HepG2 (cell line): ENCODE results near the gene PLXNA4. TPM values are rescaled to one million over a fixed set of nuclear protein-coding genes. Genes with fewer than 3 reads are reported as not detected.

Experiments
- ATAC-seq: fragments of 200-7000 bp; cut with Tn5 transposase; 3 replicates; pipeline ENCODE4 v1.9.1; 2020; ENCODE audit warnings: mild to moderate bottlenecking, moderate library complexity
- BruUV-seq: library from RNA; stranded (reverse); fragments of 400-500 nt; replicated peaks from 2 replicates; lab custom pipeline; 2021; lab: Mats Ljungman, UMichigan
- CTCF ChIA-PET: fragments of 300-600 bp; formaldehyde crosslinking; extraction: SDS; loops from one replicate; lab custom pipeline; 2021; ENCODE audit warnings: low total read pairs, inconsistent platforms, low intra/inter-chr PET ratio; lab: Yijun Ruan, JAX
- POLR2A ChIA-PET: fragments of 350-600 bp; sonication (Branson Sonifier 250); formaldehyde crosslinking; loops from one replicate; lab custom pipeline; 2020; ENCODE audit warnings: antibody characterized with exemption, inconsistent platforms; lab: Yijun Ruan, JAX
- DNase-seq: peaks from one replicate; pipeline ENCODE4 v3.0.0-alpha.2; 2015; ENCODE audit warnings: low spot score
- FAIRE-seq: peaks from 3 replicates; lab custom pipeline; 2011; peaks lifted over from hg19 to GRCh38; lab: Jason Lieb, UNC
- H2AFZ ChIP-seq: one replicate; pipeline ENCODE4 v1.6.1; 2011; ENCODE audit warnings: low read length, inconsistent platforms
- H3K27ac ChIP-seq: fragments of 300-600 bp; 3 replicates; pipeline ENCODE4 v1.8.0; 2011; ENCODE audit warnings: mixed run types, mild to moderate bottlenecking, mixed read lengths, low read length, inconsistent platforms; ENCODE audit not compliant: insufficient read depth; ENCODE audit errors: extremely low read length
- H3K27me3 ChIP-seq, 2 experiments: fragments of 200-600 bp in 1 of 2; 2 replicates in 1 of 2; 3 replicates in 1 of 2; pipeline versions ENCODE4 v1.6.0 to v1.8.0; 2011; ENCODE audit warnings: low read length in 2 of 2, mild to moderate bottlenecking in 2 of 2, moderate library complexity in 2 of 2, inconsistent platforms in 1 of 2; ENCODE audit not compliant: insufficient read depth in 2 of 2, control insufficient read depth in 1 of 2
- H3K36me3 ChIP-seq, 2 experiments: fragments of 200-600 bp in 1 of 2; replicated peaks in 1 of 2; 2 replicates in 1 of 2; 3 replicates in 1 of 2; pipeline versions ENCODE4 v1.5.1 to v1.8.0; 2011; ENCODE audit warnings: low read length in 2 of 2, inconsistent platforms in 1 of 2; ENCODE audit not compliant: insufficient read depth in 2 of 2, control insufficient read depth in 1 of 2
- H3K4me1 ChIP-seq: 2 replicates; pipeline ENCODE4 v1.5.1; 2012; ENCODE audit warnings: low read length, inconsistent platforms; ENCODE audit not compliant: insufficient read depth
- H3K4me2 ChIP-seq: 2 replicates; pipeline ENCODE4 v1.6.0; 2011; ENCODE audit warnings: low read depth, low read length, inconsistent platforms
- H3K4me3 ChIP-seq, 3 experiments: fragments of 200-600 bp in 1 of 3; sonication (generic), shearing (Covaris generic) in 1 of 3; replicated peaks in 1 of 3; 2 replicates each; pipeline ENCODE4 v1.5.1; 2011 to 2016; ENCODE audit warnings: low read length in 3 of 3, inconsistent platforms in 2 of 3, low read depth in 2 of 3, mild to moderate bottlenecking in 2 of 3, control low read depth in 1 of 3, mixed read lengths in 1 of 3; ENCODE audit not compliant: insufficient read depth in 1 of 3
- H3K79me2 ChIP-seq: one replicate; pipeline ENCODE4 v1.6.1; 2011; ENCODE audit warnings: low read length, inconsistent platforms; ENCODE audit not compliant: insufficient read depth
- H3K9ac ChIP-seq: 2 replicates; pipeline ENCODE4 v1.6.0; 2011; ENCODE audit warnings: mild to moderate bottlenecking, low read depth, low read length, inconsistent platforms; ENCODE audit not compliant: insufficient read depth
- H3K9me3 ChIP-seq: 2 replicates; pipeline ENCODE4 v1.5.1; 2012; ENCODE audit warnings: mild to moderate bottlenecking, low read length
- H4K20me1 ChIP-seq: 2 replicates; pipeline ENCODE4 v1.6.0; 2011; ENCODE audit warnings: inconsistent platforms, mild to moderate bottlenecking, low read length, moderate library complexity; ENCODE audit not compliant: insufficient read depth
- BHLHE40 ChIP-seq: IDR thresholded peaks from 2 replicates; pipeline ENCODE4 v1.6.1; 2011; ENCODE audit warnings: low read length, improper control_type of control experiment
- GATA4 ChIP-seq: sonication (generic); IDR thresholded peaks from 2 replicates; pipeline ENCODE4 v1.6.1; 2016; ENCODE audit warnings: antibody characterized with exemption, low read depth, borderline replicate concordance
- HMG20B ChIP-seq: conservative IDR thresholded peaks from 2 replicates; pipeline ENCODE4 v1.6.1; 2016; ENCODE audit warnings: missing genetic modification reagents, missing compliant biosample characterization
- LCORL ChIP-seq, 2 experiments: fragments of 450-650 bp in 1 of 2; sonication (generic) in 1 of 2; formaldehyde crosslinking in 1 of 2; IDR thresholded peaks; 2 replicates each; pipeline versions ENCODE4 v1.5.0 to v1.6.1; 2017 to 2020; ENCODE audit warnings: antibody characterized with exemption in 1 of 2, missing genetic modification reagents in 1 of 2
- MBD4 ChIP-seq: IDR thresholded peaks from 2 replicates; pipeline ENCODE4 v1.6.1; 2012; ENCODE audit warnings: low read length, inconsistent platforms, borderline replicate concordance
- NONO ChIP-seq, 2 experiments: fragments of 450-650 bp in 1 of 2; sonication (generic) in 1 of 2; formaldehyde crosslinking in 1 of 2; IDR thresholded peaks in 1 of 2; conservative IDR thresholded peaks in 1 of 2; 2 replicates each; pipeline versions ENCODE4 v1.6.1 to v1.8.0; 2017 to 2022; ENCODE audit warnings: mild to moderate bottlenecking in 1 of 2, missing genetic modification reagents in 1 of 2, moderate library complexity in 1 of 2
- PHF8 ChIP-seq: sonication (generic); formaldehyde crosslinking; IDR thresholded peaks from 2 replicates; pipeline ENCODE4 v1.5.0; 2020; ENCODE audit warnings: missing genetic modification reagents
- POLR2A ChIP-seq, 2 experiments: IDR thresholded peaks; 2 replicates each; pipeline ENCODE4 v1.6.1; 2011; ENCODE audit warnings: low read depth in 2 of 2, low read length in 2 of 2, mild to moderate bottlenecking in 1 of 2, moderate library complexity in 1 of 2; ENCODE audit not compliant: insufficient read depth in 1 of 2
- SALL1 ChIP-seq: sonication (generic); formaldehyde crosslinking; IDR thresholded peaks from 2 replicates; pipeline ENCODE4 v1.8.0; 2022; ENCODE audit warnings: mild to moderate bottlenecking, missing genetic modification reagents
- SIN3B ChIP-seq: fragments of 150-350 bp; IDR thresholded peaks from 2 replicates; pipeline ENCODE4 v1.6.1; 2014; ENCODE audit warnings: low read length
- YEATS4 ChIP-seq: sonication (generic); formaldehyde crosslinking; IDR thresholded peaks from 2 replicates; pipeline ENCODE4 v1.4.0; 2020; ENCODE audit warnings: missing genetic modification reagents, borderline replicate concordance
- ZBTB21 ChIP-seq: sonication (generic); formaldehyde crosslinking; IDR thresholded peaks from 2 replicates; pipeline ENCODE4 v1.4.0; 2020; ENCODE audit warnings: missing genetic modification reagents
- ZBTB38 ChIP-seq: sonication (generic); formaldehyde crosslinking; IDR thresholded peaks from 2 replicates; pipeline ENCODE4 v1.5.1; 2020; ENCODE audit warnings: mild to moderate bottlenecking, missing genetic modification reagents
- ZNF619 ChIP-seq: sonication (generic); formaldehyde crosslinking; IDR thresholded peaks from 2 replicates; pipeline ENCODE4 v1.4.0; 2020; ENCODE audit warnings: mild to moderate bottlenecking, missing genetic modification reagents
- ZNF839 ChIP-seq: sonication (generic); formaldehyde crosslinking; IDR thresholded peaks from 2 replicates; pipeline ENCODE4 v1.4.0; 2020; ENCODE audit warnings: missing genetic modification reagents, mild to moderate bottlenecking, borderline replicate concordance
- ZSCAN29 ChIP-seq: sonication (generic); formaldehyde crosslinking; conservative IDR thresholded peaks from 2 replicates; pipeline ENCODE4 v1.4.0; 2020; ENCODE audit warnings: mild to moderate bottlenecking, missing genetic modification reagents
- WGBS: methylation state at CpG from one replicate; pipeline ENCODE4 v1.1.6; 2017; ENCODE audit warnings: low lambda C conversion rate; 5-methylcytosine and 5-hydroxymethylcytosine counted together
- in situ Hi-C: cut with HindIII; loops from 2 replicates; pipeline ENCODE4 v1.10.0; 2017; ENCODE audit warnings: low pct_unique_long_range_greater_than_20kb; ENCODE audit not compliant: extremely low pct_ligation_motif_present
- intact Hi-C: fragments of 100-400 bp; cut with micrococcal nuclease; formaldehyde crosslinking; loops from one replicate; pipeline ENCODE4 v1.10.0; 2022; ENCODE audit not compliant: unreplicated experiment
- polyA plus RNA-seq, 8 experiments: library from polyadenylated mRNA; depleted of rRNA in 3 of 8; stranded (reverse) in 7 of 8; unstranded in 1 of 8; fragments of >200 nt; fragmentation: Illumina TruSeq in 4 of 8; extraction: Trizol in 4 of 8; gene quantifications; 2 replicates each; pipeline versions ENCODE4 v1.2.1 to v1.2.3, GENCODE V29; 2011 to 2016; ENCODE audit warnings: low read depth in 4 of 8, missing spikeins in 1 of 8, mixed read lengths in 1 of 8; ENCODE audit not compliant: insufficient read depth in 1 of 8
- total RNA-seq, 5 experiments: library from RNA; depleted of rRNA; stranded (reverse); fragments of >200 nt; fragmentation: Illumina TruSeq; extraction: Trizol; gene quantifications; 2 replicates each; pipeline ENCODE4 v1.2.3, GENCODE V29; 2016; ENCODE audit warnings: low read depth in 1 of 5
- TF ChIP-seq, protein P1 (sequence below): sonication (generic); formaldehyde crosslinking; IDR thresholded peaks from 2 replicates; pipeline ENCODE4 v1.8.1; 2023; ENCODE audit warnings: missing genetic modification reagents, inconsistent platforms, borderline replicate concordance

Gene PLXNA4
- total and polyA plus RNA-seq, 2 of the 13 experiments (the other 11 are each of a cell fraction or from before 2014, with no cell fraction given), result 0.01 to 0.04 TPM

DNA sequence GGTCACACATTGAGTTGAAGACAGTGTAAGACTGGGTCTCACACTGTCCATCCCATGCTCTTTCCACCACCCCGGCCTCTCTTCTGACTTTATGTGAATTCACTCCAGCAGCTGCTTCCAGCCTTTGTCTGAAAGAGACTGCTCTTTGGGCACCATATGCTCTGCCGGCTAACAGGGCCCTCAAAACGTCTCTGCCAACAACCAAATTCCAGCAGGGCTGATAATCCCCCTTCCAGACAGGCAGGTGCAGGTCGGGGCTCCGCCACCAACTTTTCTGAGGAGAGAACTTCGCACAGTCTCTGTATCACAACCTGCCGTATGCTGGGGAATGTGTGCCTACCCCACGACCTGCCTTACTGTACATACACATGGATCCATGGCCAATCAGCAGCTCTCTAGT lies 64.3 kb downstream of the PLXNA4 start:
- no peak overlapping the region for H3K27ac ChIP-seq
- intact Hi-C loops (no loop called here), in situ Hi-C loops (no loop called here)
- H3K36me3 ChIP-seq, result no peaks in the 10 kb centered on the region
- H3K9ac ChIP-seq, result no peak overlapping the region
- no TSS peak for BruUV-seq
- WGBS, result 5% methylated on average over 8 of the region's 8 CpGs
- no peaks in the 10 kb centered on the region for H3K4me1 ChIP-seq
- no peak for ATAC-seq
- no peaks in the 10 kb centered on the region for H3K79me2 ChIP-seq
- H3K4me3 ChIP-seq, result no peak overlapping the region
- ChIA-PET CTCF (no interaction called here), POLR2A (no interaction called here)
- H2AFZ ChIP-seq, result no peak overlapping the region
- FAIRE-seq, result no peak
- H3K4me2 ChIP-seq, result no peak overlapping the region
- no peaks in the 10 kb centered on the region for H4K20me1 ChIP-seq
- peaks cover 0 to 15% of the 10 kb centered on the region in 2 experiments; a peak in 3 of 5 replicates for H3K27me3 ChIP-seq
- no peaks in the 10 kb centered on the region for H3K9me3 ChIP-seq
- TF ChIP-seq BHLHE40, result no peak
- no peak for TF ChIP-seq PHF8 (CRISPR knock-in tag)
- no peak for TF ChIP-seq ZBTB21 (CRISPR knock-in tag)
- no peak for TF ChIP-seq YEATS4 (CRISPR knock-in tag)
- no peak for TF ChIP-seq HMG20B
- TF ChIP-seq NONO (IDR thresholded peaks at IDR 0.05), result no peak
- no peak for TF ChIP-seq NONO (CRISPR knock-in tag; conservative IDR thresholded peaks at IDR 0.05)
- TF ChIP-seq ZSCAN29 (CRISPR knock-in tag), result no peak
- TF ChIP-seq SIN3B, result no peak
- no peak for DNase-seq

- no TSS peak for BruUV-seq
- CTCF ChIA-PET, result no interaction called here
- 0% methylated on average over 3 of the region's 3 CpGs for WGBS
Measured at GRCh38 chr7:132511387-132511786, 64.9 kb downstream of the PLXNA4 start.

More at GRCh38 chr7:132511387-132511786, 64.9 kb downstream of the PLXNA4 start:
- in situ Hi-C loops, result no loop called here
- no peak overlapping the region for H3K27ac ChIP-seq
- H3K79me2 ChIP-seq, result no peaks in the 10 kb centered on the region
- POLR2A ChIA-PET, result no interaction called here
- intact Hi-C loops, result no loop called here
- H3K36me3 ChIP-seq, result no peaks in the 10 kb centered on the region
- no peak for TF ChIP-seq POLR2A (IDR thresholded peaks at IDR 0.05; ENCODE audit: insufficient read depth in 1 of 2, low read depth in 2 of 2, low read length in 2 of 2)
- TF ChIP-seq ZBTB38 (CRISPR knock-in tag), result no peak
- TF ChIP-seq ZNF619 (CRISPR knock-in tag), result no peak
- TF ChIP-seq ZNF839 (CRISPR knock-in tag), result no peak
- TF ChIP-seq SALL1 (CRISPR knock-in tag), result no peak
- TF ChIP-seq, protein P1, sequence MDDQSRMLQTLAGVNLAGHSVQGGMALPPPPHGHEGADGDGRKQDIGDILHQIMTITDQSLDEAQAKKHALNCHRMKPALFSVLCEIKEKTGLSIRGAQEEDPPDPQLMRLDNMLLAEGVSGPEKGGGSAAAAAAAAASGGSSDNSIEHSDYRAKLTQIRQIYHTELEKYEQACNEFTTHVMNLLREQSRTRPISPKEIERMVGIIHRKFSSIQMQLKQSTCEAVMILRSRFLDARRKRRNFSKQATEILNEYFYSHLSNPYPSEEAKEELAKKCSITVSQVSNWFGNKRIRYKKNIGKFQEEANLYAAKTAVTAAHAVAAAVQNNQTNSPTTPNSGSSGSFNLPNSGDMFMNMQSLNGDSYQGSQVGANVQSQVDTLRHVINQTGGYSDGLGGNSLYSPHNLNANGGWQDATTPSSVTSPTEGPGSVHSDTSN (CRISPR knock-in tag), result no peak
- TF ChIP-seq LCORL (IDR thresholded peaks at IDR 0.05), result no peak
- no peak for TF ChIP-seq LCORL (CRISPR knock-in tag; IDR thresholded peaks at IDR 0.05)
- no peak for TF ChIP-seq MBD4
- TF ChIP-seq GATA4, result no peak
- DNase-seq (no peak), FAIRE-seq (no peak), ATAC-seq (no peak)
- H3K4me2 ChIP-seq, result no peak overlapping the region
- no peak overlapping the region for H3K9ac ChIP-seq
- H2AFZ ChIP-seq, result no peak overlapping the region
- H3K4me1 ChIP-seq, result no peaks in the 10 kb centered on the region
- H3K9me3 ChIP-seq, result no peaks in the 10 kb centered on the region
- no peaks in the 10 kb centered on the region for H4K20me1 ChIP-seq
- peaks cover 0 to 15% of the 10 kb centered on the region in 2 experiments; a peak in 3 of 5 replicates for H3K27me3 ChIP-seq
- H3K4me3 ChIP-seq, result no peak overlapping the region
